Retinal pigment epithelial cell (primary cell): ENCODE results near the gene FLCN.

Source experiments
- DNase-seq: peaks from one replicate; pipeline ENCODE4 v3.0.0-alpha.2; 2010; ENCODE audit warnings: low read depth
- H3K4me3 ChIP-seq: 2 replicates; pipeline ENCODE4 v1.5.1; 2011; ENCODE audit warnings: mild to moderate bottlenecking, low read length, control low read depth, moderate library complexity
- CTCF ChIP-seq: conservative IDR thresholded peaks from 2 replicates; pipeline ENCODE4 v1.5.1; 2011; ENCODE audit warnings: low read depth, low read length, control low read depth, inconsistent platforms

FLCN gene

GRCh38 chr17:17165666-17166308 is 71.2 kb downstream of the FLCN start:
- no peak overlapping the region for H3K4me3 ChIP-seq
- TF ChIP-seq CTCF = no peak
- DNase-seq = no peak

- no peak overlapping the region for H3K4me3 ChIP-seq
- TF ChIP-seq CTCF = no peak
Observed at GRCh38 chr17:17164676-17165075, 72.3 kb downstream of the FLCN start.

GRCh38 chr17:17164156-17164555 is 72.8 kb downstream of the FLCN start:
- DNase-seq = no peak
- no peak for TF ChIP-seq CTCF
- no peak overlapping the region for H3K4me3 ChIP-seq

More at GRCh38 chr17:17164676-17165075, 72.3 kb downstream of the FLCN start:
- DNase-seq = no peak
